Mesendoderm (in vitro differentiated cells): ENCODE measurements around the gene TIAM1.

ENCODE experiments used
- DNase-seq: peaks from one replicate; pipeline ENCODE4 v3.0.0; 2013
- H2AK5ac ChIP-seq: 2 replicates; pipeline ENCODE4 v1.6.1; 2013; ENCODE audit warnings: low read length, inconsistent platforms
- H2BK120ac ChIP-seq: 2 replicates; pipeline ENCODE4 v1.6.1; 2013; ENCODE audit warnings: low read depth, mild to moderate bottlenecking, low read length, moderate library complexity, mixed read lengths
- H2BK15ac ChIP-seq: replicated peaks from 2 replicates; pipeline ENCODE4 v1.6.1; 2013; ENCODE audit warnings: low read depth, mild to moderate bottlenecking, moderate library complexity
- H2BK5ac ChIP-seq: 2 replicates; pipeline ENCODE4 v1.6.1; 2013; ENCODE audit warnings: low read length, inconsistent platforms
- H3K18ac ChIP-seq: 2 replicates; pipeline ENCODE4 v1.6.1; 2013; ENCODE audit warnings: mild to moderate bottlenecking, low read length, mixed read lengths
- H3K23ac ChIP-seq: one replicate; pipeline ENCODE4 v1.6.1; 2013; ENCODE audit warnings: low read length
- H3K27ac ChIP-seq: 2 replicates; pipeline ENCODE4 v1.5.1; 2013; ENCODE audit warnings: low read depth, mild to moderate bottlenecking, inconsistent platforms, low read length, moderate library complexity
- H3K27me3 ChIP-seq: 2 replicates; pipeline ENCODE4 v1.6.1; 2013; ENCODE audit warnings: low read length, control low read depth, mild to moderate bottlenecking, inconsistent platforms; ENCODE audit not compliant: insufficient read depth, poor library complexity
- H3K36me3 ChIP-seq: 2 replicates; pipeline ENCODE4 v1.6.1; 2013; ENCODE audit warnings: low read length, inconsistent platforms; ENCODE audit not compliant: control insufficient read depth, insufficient read depth
- H3K4ac ChIP-seq: one replicate; pipeline ENCODE4 v1.6.1; 2013; ENCODE audit warnings: low read depth, mild to moderate bottlenecking, low read length, moderate library complexity
- H3K4me1 ChIP-seq: 2 replicates; pipeline ENCODE4 v1.6.1; 2013; ENCODE audit warnings: low read depth, low read length, inconsistent platforms; ENCODE audit not compliant: control insufficient read depth
- H3K4me2 ChIP-seq: 2 replicates; pipeline ENCODE4 v1.6.1; 2013; ENCODE audit warnings: low read length
- H3K4me3 ChIP-seq: 2 replicates; pipeline ENCODE4 v1.5.1; 2013; ENCODE audit warnings: mild to moderate bottlenecking, low read length
- H3K56ac ChIP-seq: one replicate; pipeline ENCODE4 v1.6.1; 2013; ENCODE audit warnings: low read length
- H3K79me1 ChIP-seq: 2 replicates; pipeline ENCODE4 v1.6.1; 2013; ENCODE audit warnings: low read length, inconsistent platforms
- H3K79me2 ChIP-seq: 2 replicates; pipeline ENCODE4 v1.6.1; 2013; ENCODE audit warnings: mild to moderate bottlenecking, low read length; ENCODE audit not compliant: control insufficient read depth, insufficient read depth
- H3K9ac ChIP-seq: 2 replicates; pipeline ENCODE4 v1.6.1; 2013; ENCODE audit warnings: low read length, inconsistent platforms
- H4K5ac ChIP-seq: one replicate; pipeline ENCODE4 v1.6.1; 2013; ENCODE audit warnings: low read length
- H4K8ac ChIP-seq: one replicate; pipeline ENCODE4 v1.6.1; 2013; ENCODE audit warnings: low read depth, mild to moderate bottlenecking, control low read depth, low read length, moderate library complexity
- WGBS: extraction: QIAGEN DNeasy Blood & Tissue Kit; methylation state at CpG from one replicate; pipeline ENCODE4 v1.1.7; 2013; ENCODE audit warnings: low lambda C conversion rate, missing lambda C conversion rate; ENCODE audit not compliant: insufficient coverage; ENCODE audit errors: extremely low coverage; 5-methylcytosine and 5-hydroxymethylcytosine counted together

Gene TIAM1

GRCh38 chr21:31310750-31311149, 33.3 kb downstream of the TIAM1 start:
- H2BK120ac ChIP-seq, result no peak overlapping the region
- no peak overlapping the region for H3K4me3 ChIP-seq
- no peak overlapping the region for H3K27ac ChIP-seq
- H3K4me2 ChIP-seq, result no peak overlapping the region
- no peak overlapping the region for H2BK15ac ChIP-seq
- no peak overlapping the region for H3K23ac ChIP-seq
- H4K8ac ChIP-seq, result no peak overlapping the region
- peaks cover 3% of the 10 kb centered on the region for H3K4me1 ChIP-seq
- WGBS, result no CpG with 5 or more reads among the region's 7 CpGs
- no peak overlapping the region for H3K56ac ChIP-seq
- no peak overlapping the region for H3K18ac ChIP-seq
- H3K27me3 ChIP-seq, result no peaks in the 10 kb centered on the region
- no peak overlapping the region for H3K9ac ChIP-seq
- H3K36me3 ChIP-seq, result no peaks in the 10 kb centered on the region
- H2AK5ac ChIP-seq, result no peak overlapping the region
- H3K79me2 ChIP-seq, result no peaks in the 10 kb centered on the region
- no peak overlapping the region for H3K4ac ChIP-seq
- H2BK5ac ChIP-seq, result no peak overlapping the region
- H3K79me1 ChIP-seq, result peaks cover 6% of the 10 kb centered on the region
- no peak overlapping the region for H4K5ac ChIP-seq
- peak; percentile 10 for DNase-seq

GRCh38 chr21:31308584-31308983, 35.5 kb downstream of the TIAM1 start:
- Histone ChIP-seq H2AK5ac (no peak overlapping the region), H3K23ac (no peak overlapping the region), H3K4me2 (no peak overlapping the region), H3K36me3 (no peaks in the 10 kb centered on the region), H2BK120ac (no peak overlapping the region), H4K5ac (no peak overlapping the region), H3K79me1 (peaks cover 6% of the 10 kb centered on the region), H3K18ac (no peak overlapping the region), H2BK5ac (no peak overlapping the region), H3K27me3 (no peaks in the 10 kb centered on the region), H3K56ac (no peak overlapping the region), H3K4me3 (no peak overlapping the region), H4K8ac (no peak overlapping the region), H3K79me2 (no peaks in the 10 kb centered on the region), H3K9ac (no peak overlapping the region), H2BK15ac (no peak overlapping the region), H3K4ac (no peak overlapping the region), H3K27ac (no peak overlapping the region), H3K4me1 (peaks cover 3% of the 10 kb centered on the region)
- no peak for DNase-seq
- WGBS, result 100% methylated on average over 4 of the region's 7 CpGs

GRCh38 chr21:31305888-31306287, 38.2 kb downstream of the TIAM1 start:
- Histone ChIP-seq H3K4me1 (no peaks in the 10 kb centered on the region), H2AK5ac (no peak overlapping the region), H4K5ac (no peak overlapping the region), H2BK15ac (no peak overlapping the region), H3K4me2 (no peak overlapping the region), H2BK120ac (no peak overlapping the region), H4K8ac (no peak overlapping the region), H3K18ac (no peak overlapping the region), H3K79me2 (no peaks in the 10 kb centered on the region), H3K27me3 (no peaks in the 10 kb centered on the region), H3K4me3 (no peak overlapping the region), H3K79me1 (peaks cover 6% of the 10 kb centered on the region), H2BK5ac (no peak overlapping the region), H3K23ac (no peak overlapping the region), H3K4ac (no peak overlapping the region), H3K9ac (no peak overlapping the region), H3K56ac (no peak overlapping the region), H3K36me3 (no peaks in the 10 kb centered on the region), H3K27ac (no peak overlapping the region)
- WGBS, result no CpG with 5 or more reads among the region's 4 CpGs
- no peak for DNase-seq

GRCh38 chr21:31299291-31300147, 44.5 kb downstream of the TIAM1 start:
- Histone ChIP-seq H3K79me1 (peaks cover 2% of the 10 kb centered on the region), H3K4me3 (no peak overlapping the region), H3K4me2 (no peak overlapping the region), H3K56ac (no peak overlapping the region), H4K5ac (no peak overlapping the region), H3K9ac (no peak overlapping the region), H2AK5ac (no peak overlapping the region), H3K27ac (no peak overlapping the region), H2BK120ac (no peak overlapping the region), H3K27me3 (no peaks in the 10 kb centered on the region), H3K4me1 (no peaks in the 10 kb centered on the region), H3K18ac (no peak overlapping the region), H3K4ac (no peak overlapping the region), H3K79me2 (no peaks in the 10 kb centered on the region), H2BK5ac (no peak overlapping the region), H2BK15ac (no peak overlapping the region), H4K8ac (no peak overlapping the region), H3K36me3 (no peaks in the 10 kb centered on the region), H3K23ac (no peak overlapping the region)
- WGBS, result no CpG with 5 or more reads among the region's 15 CpGs
- no peak for DNase-seq

GRCh38 chr21:31298618-31299269, 45.3 kb downstream of the TIAM1 start:
- Histone ChIP-seq H3K79me1 (peaks cover 2% of the 10 kb centered on the region), H3K4me3 (no peak overlapping the region), H3K4ac (no peak overlapping the region), H3K27ac (no peak overlapping the region), H3K4me2 (no peak overlapping the region), H3K56ac (no peak overlapping the region), H3K27me3 (no peaks in the 10 kb centered on the region), H4K5ac (no peak overlapping the region), H2BK5ac (no peak overlapping the region), H2BK15ac (no peak overlapping the region), H3K79me2 (no peaks in the 10 kb centered on the region), H4K8ac (no peak overlapping the region), H3K23ac (no peak overlapping the region), H3K18ac (no peak overlapping the region), H3K4me1 (no peaks in the 10 kb centered on the region), H3K36me3 (no peaks in the 10 kb centered on the region), H2AK5ac (no peak overlapping the region), H2BK120ac (no peak overlapping the region), H3K9ac (no peak overlapping the region)
- WGBS, result no CpG with 5 or more reads among the region's 6 CpGs
- DNase-seq, result no peak
